Endothelial cell (in vitro differentiated cells): ENCODE results near the gene ALDH4A1. TPM values are rescaled to one million over a fixed set of nuclear protein-coding genes. Genes with fewer than 3 reads are reported as not detected.

ENCODE experiments used
- DNase-seq: peaks from one replicate; pipeline ENCODE4 v3.0.0; 2021; ENCODE audit warnings: low spot score
- H3K27ac Mint-ChIP-seq: one replicate; pipeline ENCODE4 v1.8.0; 2021; ENCODE audit warnings: mixed read lengths, inconsistent platforms; ENCODE audit not compliant: unreplicated experiment
- H3K27me3 Mint-ChIP-seq: one replicate; pipeline ENCODE4 v1.8.0; 2021; ENCODE audit warnings: mild to moderate bottlenecking, moderate library complexity, mixed read lengths, inconsistent platforms; ENCODE audit not compliant: unreplicated experiment
- H3K36me3 Mint-ChIP-seq: one replicate; pipeline ENCODE4 v1.8.0; 2021; ENCODE audit warnings: mild to moderate bottlenecking, low read depth, mixed read lengths, inconsistent platforms; ENCODE audit not compliant: unreplicated experiment
- H3K4me1 Mint-ChIP-seq: one replicate; pipeline ENCODE4 v1.8.0; 2021; ENCODE audit warnings: mild to moderate bottlenecking, mixed read lengths, inconsistent platforms; ENCODE audit not compliant: unreplicated experiment
- H3K4me3 Mint-ChIP-seq: one replicate; pipeline ENCODE4 v1.8.0; 2021; ENCODE audit warnings: mild to moderate bottlenecking, mixed read lengths, inconsistent platforms; ENCODE audit not compliant: unreplicated experiment
- H3K9me3 Mint-ChIP-seq: one replicate; pipeline ENCODE4 v1.8.0; 2021; ENCODE audit warnings: mixed read lengths, inconsistent platforms; ENCODE audit not compliant: unreplicated experiment
- total RNA-seq: library from RNA; stranded (reverse); fragmentation: NEBNext Ultra II Directional; extraction: Animal tissue kit (Norgen Biotek cat#: 25700); gene quantifications from one replicate; pipeline ENCODE4 v1.2.1, GENCODE V29; 2021; ENCODE audit not compliant: unreplicated experiment
- TF ChIP-seq, protein P1 (sequence below): fragments of 200-600 bp; sonication (generic); IDR thresholded peaks from one replicate; pipeline ENCODE4 v1.5.0; 2021; ENCODE audit warnings: antibody characterized with exemption; ENCODE audit not compliant: unreplicated experiment

ALDH4A1 gene
- total RNA-seq, 1 donor from 2014 or later, result 27.8 TPM

GRCh38 chr1:18925279-18925678 lies 22.9 kb upstream of the ALDH4A1 start:
- TF ChIP-seq, protein P1, sequence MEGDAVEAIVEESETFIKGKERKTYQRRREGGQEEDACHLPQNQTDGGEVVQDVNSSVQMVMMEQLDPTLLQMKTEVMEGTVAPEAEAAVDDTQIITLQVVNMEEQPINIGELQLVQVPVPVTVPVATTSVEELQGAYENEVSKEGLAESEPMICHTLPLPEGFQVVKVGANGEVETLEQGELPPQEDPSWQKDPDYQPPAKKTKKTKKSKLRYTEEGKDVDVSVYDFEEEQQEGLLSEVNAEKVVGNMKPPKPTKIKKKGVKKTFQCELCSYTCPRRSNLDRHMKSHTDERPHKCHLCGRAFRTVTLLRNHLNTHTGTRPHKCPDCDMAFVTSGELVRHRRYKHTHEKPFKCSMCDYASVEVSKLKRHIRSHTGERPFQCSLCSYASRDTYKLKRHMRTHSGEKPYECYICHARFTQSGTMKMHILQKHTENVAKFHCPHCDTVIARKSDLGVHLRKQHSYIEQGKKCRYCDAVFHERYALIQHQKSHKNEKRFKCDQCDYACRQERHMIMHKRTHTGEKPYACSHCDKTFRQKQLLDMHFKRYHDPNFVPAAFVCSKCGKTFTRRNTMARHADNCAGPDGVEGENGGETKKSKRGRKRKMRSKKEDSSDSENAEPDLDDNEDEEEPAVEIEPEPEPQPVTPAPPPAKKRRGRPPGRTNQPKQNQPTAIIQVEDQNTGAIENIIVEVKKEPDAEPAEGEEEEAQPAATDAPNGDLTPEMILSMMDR, result no peak
- H3K9me3 Mint-ChIP-seq, result no peaks in the 10 kb centered on the region
- H3K4me3 Mint-ChIP-seq, result no peak overlapping the region
- peaks cover 9% of the 10 kb centered on the region for H3K27me3 Mint-ChIP-seq
- H3K4me1 Mint-ChIP-seq, result peaks cover 25% of the 10 kb centered on the region
- H3K36me3 Mint-ChIP-seq, result peaks cover 1% of the 10 kb centered on the region
- DNase-seq, result no peak
- peak overlapping the region; percentile 18 for H3K27ac Mint-ChIP-seq

DNA sequence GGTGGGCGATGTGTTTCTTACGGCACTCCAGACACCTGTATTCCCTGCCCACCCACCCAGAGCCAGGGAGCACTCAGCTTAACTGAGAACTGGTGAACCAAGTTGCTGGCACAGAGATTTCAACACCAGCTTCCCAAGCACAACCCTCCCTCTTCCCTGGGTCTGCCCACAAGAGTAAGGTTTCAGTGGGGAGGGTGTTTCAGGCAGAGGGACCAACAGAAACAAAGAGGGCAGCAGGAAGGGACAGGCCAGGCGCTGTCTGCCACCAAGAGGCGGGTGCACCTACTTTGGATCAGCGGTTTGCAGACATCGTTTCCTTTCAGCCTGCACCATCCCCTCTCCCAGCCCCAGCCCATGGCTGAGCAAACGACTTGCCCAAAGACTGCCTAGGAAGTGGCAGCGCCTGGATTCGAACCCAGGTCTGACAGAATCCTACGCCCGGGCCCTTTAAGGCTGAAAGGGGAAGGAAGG lies 21.9 kb upstream of the ALDH4A1 start:
- TF ChIP-seq, protein P1, result no peak
- Mint-ChIP-seq H3K4me3 (no peak overlapping the region), H3K9me3 (no peaks in the 10 kb centered on the region), H3K27ac (no peak overlapping the region), H3K36me3 (peaks cover 3% of the 10 kb centered on the region), H3K4me1 (peaks cover 25% of the 10 kb centered on the region), H3K27me3 (peaks cover 9% of the 10 kb centered on the region)
- no peak for DNase-seq

DNA sequence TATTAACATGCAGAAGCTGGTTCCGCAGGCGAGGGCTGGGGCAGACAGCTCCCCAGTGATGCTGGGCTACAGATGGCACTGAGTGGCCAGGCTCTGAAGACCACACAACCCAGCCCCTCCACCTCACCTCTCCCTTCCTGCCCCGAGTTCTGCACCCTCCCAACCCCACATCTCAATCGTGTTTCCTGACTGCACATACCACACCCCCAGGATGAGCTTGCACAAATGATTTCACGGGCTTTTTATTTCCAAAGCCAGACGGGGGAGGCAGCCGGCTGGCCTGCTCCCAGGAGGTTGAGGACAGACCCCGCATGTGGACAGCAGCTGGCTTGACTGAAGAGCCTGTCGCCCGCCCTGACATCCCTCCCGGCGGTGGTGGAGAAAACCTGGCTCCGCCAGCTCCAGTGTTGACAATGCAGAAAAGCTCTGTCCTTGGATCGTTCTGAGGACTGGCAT lies 21.4 kb upstream of the ALDH4A1 start:
- peaks cover 25% of the 10 kb centered on the region for H3K4me1 Mint-ChIP-seq
- no peak overlapping the region for H3K4me3 Mint-ChIP-seq
- TF ChIP-seq, protein P1, result no peak
- no peaks in the 10 kb centered on the region for H3K9me3 Mint-ChIP-seq
- peaks cover 3% of the 10 kb centered on the region for H3K36me3 Mint-ChIP-seq
- DNase-seq, result no peak
- no peak overlapping the region for H3K27ac Mint-ChIP-seq
- H3K27me3 Mint-ChIP-seq, result peaks cover 9% of the 10 kb centered on the region

DNA sequence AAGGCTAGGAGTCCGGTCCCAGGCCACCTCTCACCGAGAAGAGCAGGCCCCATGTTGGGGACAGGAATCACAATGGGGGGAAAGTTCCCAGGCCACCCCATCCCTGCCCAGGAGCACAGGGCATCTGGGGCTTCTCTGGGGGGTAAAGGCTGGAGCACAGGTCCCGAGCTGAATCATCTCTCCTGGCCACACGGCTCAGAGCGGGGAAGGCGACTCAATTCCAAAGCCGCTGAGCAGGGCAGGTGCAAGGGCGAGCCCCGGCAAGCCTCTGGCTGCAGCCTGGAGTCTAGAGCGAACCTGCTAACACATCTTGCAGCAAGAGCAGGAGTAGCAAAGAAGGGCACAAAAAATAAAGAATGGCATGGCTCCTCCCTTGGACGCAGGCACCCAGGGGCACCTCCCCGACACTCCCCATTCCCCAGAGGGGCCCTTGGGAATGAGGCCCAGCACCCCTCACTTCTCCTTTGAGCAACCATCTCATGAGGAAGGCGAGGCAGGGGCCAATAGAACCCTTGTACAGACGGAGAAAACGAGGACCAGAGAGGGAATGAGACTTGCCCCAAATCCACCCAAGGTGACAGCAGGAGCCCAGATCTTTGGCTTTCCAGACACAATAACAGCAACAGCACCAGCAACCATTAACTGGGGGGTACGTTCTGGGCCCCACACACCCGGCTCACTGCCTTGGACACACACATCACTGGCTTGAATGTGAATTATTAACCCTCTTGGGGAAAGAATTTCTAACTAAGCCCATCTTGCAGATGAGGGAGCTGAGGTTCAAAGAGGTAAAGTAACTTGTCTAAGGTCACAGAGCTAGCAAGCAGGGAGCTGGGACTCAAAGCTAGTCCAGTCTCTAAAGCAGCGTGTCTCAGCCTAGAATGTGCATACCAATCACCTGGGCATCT lies 20.7 kb upstream of the ALDH4A1 start:
- Mint-ChIP-seq H3K4me1 (peaks cover 24% of the 10 kb centered on the region), H3K27ac (no peak overlapping the region), H3K9me3 (no peaks in the 10 kb centered on the region), H3K27me3 (peaks cover 10% of the 10 kb centered on the region), H3K4me3 (no peak overlapping the region), H3K36me3 (peaks cover 3% of the 10 kb centered on the region)
- DNase-seq, result no peak
- TF ChIP-seq, protein P1, result no peak

- peak; percentile 33 for DNase-seq
- H3K36me3 Mint-ChIP-seq, result peaks cover 3% of the 10 kb centered on the region
- peaks cover 17% of the 10 kb centered on the region for H3K4me1 Mint-ChIP-seq
- no peak overlapping the region for H3K27ac Mint-ChIP-seq
- H3K9me3 Mint-ChIP-seq, result no peaks in the 10 kb centered on the region
- TF ChIP-seq, protein P1, result no peak
- no peak overlapping the region for H3K4me3 Mint-ChIP-seq
- H3K27me3 Mint-ChIP-seq, result peaks cover 9% of the 10 kb centered on the region
Observed at GRCh38 chr1:18922319-18922726, 20.0 kb upstream of the ALDH4A1 start.
